HG03196 (cell line): ENCODE measurements around the gene RPS6KA5.

Source experiments
- ATAC-seq: cut with Tn5 transposase; IDR thresholded peaks from one replicate; pipeline ENCODE4 v1.9.1; 2021; ENCODE audit not compliant: unreplicated experiment

RPS6KA5 gene

DNA sequence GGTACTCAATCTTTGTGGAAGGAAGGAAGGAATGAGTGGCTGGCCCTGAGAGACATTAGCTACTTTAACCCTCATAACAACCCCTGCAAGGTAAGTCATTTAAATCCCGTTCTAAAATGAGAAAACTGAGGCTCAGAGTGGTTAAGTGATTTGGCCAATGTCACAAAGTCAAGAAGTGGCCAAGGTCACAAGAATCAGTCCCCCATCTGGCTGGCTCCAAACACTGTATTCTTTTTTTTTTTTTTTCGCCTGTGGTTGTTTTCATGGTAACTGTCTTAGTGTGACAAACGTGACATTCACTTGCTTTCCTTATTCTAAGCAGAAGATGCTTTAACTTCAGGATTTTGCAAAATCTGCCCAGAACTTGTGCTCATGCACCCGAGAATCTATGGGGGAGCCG lies 247.0 kb downstream of the RPS6KA5 start:
- ATAC-seq: no peak

DNA sequence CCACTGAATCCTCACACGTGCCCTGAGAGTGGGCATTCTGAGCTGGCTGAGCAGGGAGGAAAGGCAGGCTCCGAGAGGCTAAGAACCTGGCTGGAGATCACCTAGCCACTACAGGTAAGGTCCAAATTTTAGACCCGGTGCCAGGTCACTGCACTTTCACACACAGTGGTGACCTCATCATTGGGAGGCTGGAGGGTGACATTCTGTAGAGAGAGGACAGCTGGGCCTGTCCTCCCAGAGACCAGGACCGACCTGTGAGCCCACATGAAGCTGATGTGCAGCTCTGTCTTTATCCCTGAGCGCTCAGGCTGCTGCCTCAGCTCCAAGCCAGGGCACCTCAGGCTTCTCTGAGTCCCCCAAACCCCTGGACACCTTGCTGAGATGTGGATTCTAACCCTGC lies 248.3 kb downstream of the RPS6KA5 start:
- ATAC-seq: no peak

DNA sequence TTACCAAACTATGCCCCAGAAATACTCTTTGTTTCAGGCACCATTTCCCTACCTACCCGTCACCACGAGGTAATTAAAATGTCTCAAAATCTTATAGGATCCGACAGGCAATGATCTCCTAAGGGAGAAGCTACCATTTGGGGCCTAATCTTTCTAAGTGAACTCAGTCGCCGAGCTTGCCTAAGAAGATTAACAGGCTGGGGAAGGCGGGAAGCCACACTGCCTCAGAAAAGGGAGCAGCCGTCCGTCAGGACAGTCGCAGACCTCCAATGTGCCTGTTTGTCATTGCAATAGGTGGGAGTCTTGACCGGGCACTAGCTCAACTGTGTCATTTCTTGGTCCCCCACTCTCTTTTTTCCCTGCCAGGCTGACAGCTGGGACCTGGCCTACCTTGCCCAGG lies 248.8 kb downstream of the RPS6KA5 start:
- no peak for ATAC-seq

DNA sequence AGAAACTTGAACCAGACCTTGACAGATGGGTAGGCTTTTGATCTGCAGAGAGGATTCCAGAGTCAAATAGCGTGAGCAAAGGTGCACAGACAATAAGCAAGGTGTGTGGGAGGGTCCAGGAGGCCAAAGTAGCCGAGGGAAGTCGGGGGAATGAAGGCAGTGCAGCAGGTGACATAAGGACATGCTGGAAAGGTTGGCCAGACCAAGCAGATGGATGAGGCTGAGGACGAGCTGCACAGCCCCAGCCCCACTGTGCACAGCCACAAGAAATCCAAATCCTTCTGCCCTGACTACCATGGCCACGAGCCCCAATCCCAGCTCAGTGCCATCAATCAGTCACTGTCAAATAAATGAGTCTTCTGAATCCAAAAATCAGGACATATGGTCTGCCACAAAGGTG lies 249.6 kb downstream of the RPS6KA5 start:
- no peak for ATAC-seq

DNA sequence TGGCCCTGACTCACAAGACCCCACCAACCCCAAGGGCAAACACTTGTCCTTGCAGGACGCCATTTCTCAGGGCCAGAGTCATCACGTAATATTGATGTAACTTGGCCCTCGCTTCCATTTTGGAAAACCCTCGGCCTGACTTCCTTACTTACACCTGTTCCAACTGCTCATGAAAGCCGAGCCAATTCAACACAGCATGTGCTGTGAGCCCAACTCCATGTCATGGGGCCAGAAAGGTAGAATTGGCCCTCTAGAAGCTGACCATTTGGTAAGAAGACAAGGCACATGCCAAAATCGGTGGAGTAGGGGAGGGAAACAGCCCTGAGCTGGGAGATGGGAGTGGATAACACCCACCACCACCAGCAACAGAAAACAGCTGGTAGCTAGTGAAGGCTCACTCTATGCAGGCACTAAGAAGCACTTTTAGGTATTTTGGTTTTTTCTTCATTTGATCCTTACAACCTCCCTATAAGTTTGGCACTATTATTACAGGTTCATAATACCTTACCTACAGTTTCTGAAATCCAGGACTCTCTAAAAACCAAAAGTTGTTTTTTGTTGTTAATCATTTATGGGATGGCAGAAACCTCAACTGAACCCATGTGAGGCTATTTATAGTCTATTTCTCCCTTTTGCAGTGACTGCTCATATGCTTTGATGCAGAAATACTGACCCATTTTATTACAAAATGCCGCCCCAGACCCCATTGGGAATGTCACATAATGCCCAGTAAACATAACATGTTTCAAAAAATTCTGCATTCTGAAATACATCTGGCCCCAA lies 250.7 kb downstream of the RPS6KA5 start:
- no peak for ATAC-seq

DNA sequence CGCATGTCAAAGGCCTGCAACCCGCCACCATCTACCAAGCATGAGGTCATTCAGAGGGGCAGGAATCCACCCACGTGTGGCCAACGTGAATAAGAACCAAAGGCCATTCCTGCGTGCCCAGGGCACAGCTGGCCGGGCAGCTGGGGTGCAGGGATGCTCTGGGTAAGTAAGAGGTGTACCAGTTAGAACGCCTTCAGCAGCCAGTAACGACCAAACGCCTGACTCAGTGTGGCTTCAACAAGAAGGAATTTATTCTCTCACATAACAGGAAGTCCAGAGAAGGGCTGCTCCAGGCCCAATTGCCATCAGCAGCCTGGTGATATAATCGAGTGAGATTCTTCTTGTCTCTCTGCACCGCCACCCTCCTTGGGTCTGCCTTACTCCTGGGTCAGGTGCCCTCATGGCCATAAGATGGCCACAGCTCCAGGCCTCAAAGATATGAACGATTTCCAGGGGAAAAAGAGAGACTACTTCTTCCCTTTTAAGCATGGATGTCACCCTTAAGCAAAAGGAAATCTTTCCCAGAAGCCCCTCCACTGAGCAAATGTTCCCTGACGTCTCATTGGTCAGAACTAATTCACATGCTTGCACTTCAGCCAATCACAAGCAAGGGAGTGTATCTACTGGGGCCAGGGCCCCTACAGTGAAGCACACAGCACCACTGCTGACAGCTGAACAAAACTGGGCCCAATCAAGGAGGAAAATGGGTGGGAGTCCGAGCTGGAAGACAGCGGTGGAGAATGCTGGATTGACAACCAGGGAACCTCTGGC lies 251.5 kb downstream of the RPS6KA5 start:
- no peak for ATAC-seq

DNA sequence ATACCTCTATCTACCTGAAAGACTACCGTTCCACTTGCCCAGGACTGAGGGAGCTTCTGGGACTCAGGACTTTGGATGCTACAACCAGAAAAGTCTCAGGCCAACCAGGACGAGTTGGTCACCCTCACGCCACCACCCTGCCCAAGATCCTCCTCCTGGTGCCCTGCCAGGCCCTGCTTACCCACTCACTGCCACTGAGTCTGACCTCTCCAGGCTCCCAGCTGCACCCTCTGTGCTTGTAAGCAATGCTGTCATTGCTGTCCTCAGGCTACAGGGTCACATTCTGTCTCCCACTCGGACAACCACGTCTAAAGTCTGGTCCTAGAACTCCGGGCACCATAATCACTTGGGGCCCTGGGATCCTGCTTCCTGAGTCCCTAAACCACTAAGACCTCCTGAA lies 253.4 kb downstream of the RPS6KA5 start:
- no peak for ATAC-seq

DNA sequence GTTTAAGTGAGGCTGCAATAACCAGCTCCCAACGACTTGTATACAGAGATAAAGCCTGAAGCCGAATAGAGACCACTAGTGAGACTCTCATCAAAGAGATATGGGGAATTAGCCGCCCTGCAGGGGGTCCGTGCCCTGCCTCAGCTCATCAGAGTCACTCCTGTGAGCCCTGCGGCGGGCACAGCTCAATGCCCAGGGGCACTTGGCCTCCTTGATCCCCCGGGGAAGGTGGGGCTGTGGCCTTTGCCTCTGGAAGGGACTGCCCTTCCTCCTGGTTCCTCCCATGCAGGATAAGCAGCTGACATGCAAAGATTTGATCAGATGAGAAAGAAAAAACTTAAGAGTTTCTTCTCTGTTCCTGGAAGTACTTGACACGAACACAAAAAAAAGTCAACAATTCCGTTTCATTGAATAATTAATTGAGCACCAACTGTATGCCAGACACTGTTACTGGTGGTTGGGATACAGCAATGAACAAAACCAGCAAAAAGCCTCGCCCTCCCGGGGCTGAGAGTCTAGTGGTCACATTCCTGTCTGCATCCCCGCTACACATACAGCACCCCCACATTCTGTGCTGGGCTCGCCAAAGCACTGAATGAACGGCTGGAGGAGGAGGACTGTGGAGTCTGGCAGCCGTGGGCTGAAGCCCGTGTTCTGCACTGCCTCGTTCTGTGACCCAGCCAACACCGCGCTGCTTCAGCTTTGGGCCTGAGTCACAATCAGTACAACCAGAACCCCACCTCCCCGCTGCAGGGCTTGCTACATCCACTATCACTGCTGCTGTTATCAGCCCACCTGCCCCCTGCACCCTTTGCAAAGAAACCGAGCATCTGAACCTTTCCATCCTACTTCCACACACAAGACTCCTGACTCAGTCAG lies 254.5 kb downstream of the RPS6KA5 start:
- ATAC-seq: no peak

DNA sequence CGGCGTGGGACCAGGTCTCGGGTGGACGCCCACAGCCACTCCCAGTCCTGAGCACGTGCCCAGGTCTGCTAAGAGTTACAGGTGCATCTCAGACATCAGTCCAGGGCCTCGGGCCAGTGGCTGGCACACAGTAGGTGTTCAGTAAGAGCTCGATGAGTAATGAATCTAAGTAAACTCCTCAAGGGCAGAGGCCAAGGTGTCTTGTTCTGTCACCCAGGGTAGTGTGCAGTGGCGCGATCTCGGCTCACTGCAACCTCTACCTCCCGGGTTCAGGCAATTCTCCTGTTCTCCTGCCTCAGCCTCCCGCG lies 255.4 kb downstream of the RPS6KA5 start:
- no peak for ATAC-seq

DNA sequence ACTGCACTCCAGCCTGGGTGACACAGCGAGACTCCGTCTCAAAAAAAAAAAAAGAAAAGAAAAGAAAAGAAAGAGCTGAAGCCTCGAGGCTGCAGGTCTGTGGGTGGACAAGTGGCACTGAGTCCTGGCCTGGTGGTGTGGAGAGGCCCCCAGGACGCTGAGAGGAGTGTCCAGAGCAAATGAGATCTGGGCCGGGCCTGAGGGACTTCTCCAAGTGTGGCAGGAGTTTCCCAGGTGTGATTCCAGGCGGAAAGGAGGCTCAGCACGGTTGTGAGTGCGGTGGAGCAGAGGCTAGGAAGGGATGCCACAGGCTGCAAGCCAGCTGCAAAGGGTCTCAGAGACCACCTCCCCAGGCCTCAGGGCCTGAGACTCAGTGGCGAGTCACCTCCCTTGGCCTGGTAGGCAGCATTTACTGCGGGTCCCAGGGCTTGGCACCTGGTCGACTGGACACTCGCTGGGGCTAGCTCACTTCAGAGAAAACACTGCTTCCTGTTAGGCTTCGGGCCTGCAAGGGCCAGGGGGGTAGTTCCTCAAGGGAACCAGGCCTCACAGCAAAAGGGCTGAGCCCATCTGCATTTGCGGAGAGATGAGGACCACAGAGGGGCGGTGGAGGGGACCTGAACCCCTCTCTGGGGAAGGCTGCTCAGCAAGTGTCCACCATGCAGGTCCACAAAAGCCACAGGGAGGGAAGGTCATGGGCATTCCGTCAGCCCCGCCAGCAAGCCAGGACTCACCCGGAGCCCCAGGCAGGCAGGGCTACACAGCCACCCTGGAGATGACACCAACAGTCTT lies 256.0 kb downstream of the RPS6KA5 start:
- no peak for ATAC-seq

DNA sequence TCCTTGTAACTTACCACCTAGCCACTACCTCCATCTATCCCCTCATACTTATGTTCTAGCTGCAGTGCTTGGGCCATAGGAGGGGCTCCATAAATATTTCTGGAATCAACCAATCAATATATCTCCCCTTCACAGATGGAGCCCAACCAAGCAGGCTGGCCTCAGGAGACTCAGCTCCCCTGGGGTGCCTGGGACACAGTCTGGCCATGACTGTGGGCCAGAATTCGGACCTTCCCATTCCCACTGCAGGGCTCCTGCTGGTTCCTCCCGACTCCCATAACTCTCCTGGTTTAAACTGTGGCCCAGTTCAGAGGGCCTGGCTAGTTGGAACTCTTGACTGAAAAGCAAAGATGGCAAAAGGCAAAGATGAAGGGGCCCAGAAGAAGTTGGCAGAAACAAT lies 257.2 kb downstream of the RPS6KA5 start:
- no peak for ATAC-seq

DNA sequence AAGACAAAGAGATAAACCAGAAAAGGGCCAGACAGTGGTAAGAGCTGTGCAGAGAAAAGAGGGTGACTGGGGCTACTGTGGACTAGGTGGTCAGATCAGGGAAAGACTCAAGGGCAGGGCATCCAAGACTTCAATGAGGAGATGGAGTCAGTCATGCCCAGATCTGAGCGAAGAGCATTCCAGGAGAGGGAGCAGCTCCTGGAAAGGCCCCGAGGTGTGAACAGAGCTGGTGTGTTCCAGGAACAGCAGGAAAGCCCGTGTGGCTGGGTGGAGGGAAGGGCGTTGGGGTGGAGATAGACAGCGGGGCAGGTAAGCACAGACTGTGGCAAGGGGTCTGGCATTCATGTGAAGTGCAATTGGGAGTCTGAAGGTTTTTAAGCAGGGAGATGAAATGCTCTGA lies 261.0 kb downstream of the RPS6KA5 start:
- no peak for ATAC-seq

DNA sequence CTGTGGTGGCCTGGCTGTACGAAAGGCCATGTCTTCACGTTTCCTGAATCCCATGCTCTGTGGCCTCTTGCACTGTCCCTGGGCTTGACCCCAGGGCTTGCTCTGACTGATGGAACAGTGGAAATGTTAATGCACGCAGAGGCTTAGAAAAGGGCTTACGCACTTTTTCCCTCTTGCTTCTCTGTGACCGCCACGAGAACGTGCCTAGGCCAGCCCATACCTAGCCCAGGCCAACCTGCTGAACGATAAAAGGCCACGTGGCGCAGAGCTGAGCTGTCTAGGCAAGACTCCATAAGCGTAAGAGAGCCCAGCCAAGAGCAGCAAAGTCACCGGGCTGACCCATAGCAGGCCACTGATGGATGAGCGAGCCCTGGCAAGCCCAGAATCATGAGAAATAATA lies 262.5 kb downstream of the RPS6KA5 start:
- no peak for ATAC-seq
